Hematopoietic multipotent progenitor cell (in vitro differentiated cells): ENCODE measurements around the gene GBX1. TPM values are rescaled to one million over a fixed set of nuclear protein-coding genes. Genes with fewer than 3 reads are reported as not detected.

Source experiments
- DNase-seq, 3 donors: peaks; one replicate each; pipeline ENCODE4 v3.0.0-alpha.2; 2011 to 2015; ENCODE audit warnings: low read depth in 2 of 3, low spot score in 2 of 3
- total RNA-seq: library from RNA; depleted of rRNA; stranded (reverse); fragments of >200 nt; gene quantifications from one replicate; pipeline ENCODE4 v1.2.3, GENCODE V29; 2012

Gene GBX1
- not detected for total RNA-seq

DNA sequence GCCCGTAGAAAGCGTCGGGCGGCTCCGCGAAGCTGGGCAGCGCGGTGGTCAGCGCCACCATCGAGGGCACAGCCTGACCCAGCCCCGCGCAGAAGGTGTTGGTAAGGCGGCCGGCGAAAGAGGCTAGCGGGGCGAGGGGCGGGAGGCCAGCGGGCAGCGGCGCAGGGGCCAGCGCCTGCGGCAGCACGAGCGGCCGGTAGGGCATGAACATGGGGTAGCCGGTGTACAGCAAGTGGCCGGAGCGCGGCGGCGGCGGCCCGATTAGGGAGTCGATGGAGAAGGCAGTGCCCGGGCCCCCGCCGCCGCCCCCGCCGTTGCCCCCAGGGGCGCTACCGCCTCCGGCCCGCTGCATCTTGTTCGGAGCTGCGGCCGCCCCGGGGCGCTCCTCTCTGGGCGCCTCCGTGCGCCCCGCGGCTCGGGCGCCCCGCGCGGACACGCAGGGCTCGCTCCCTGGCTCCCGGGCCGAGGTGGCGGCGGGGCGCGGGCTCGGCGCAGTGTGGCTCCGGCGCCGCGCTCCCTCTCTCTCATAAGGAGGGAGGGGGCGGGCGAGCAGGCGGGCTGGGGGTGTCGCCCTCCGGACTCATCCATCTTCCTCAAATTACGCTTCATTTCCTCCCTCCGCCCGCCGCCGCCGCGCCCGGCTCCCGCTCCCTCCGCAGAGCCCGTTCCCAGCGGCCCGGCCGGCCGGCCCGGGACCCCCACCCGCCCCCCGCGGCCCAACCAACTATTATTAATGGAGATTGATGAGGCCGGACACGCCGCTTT, at the start of gene GBX1:
GBX1 (minus strand) TSS at position 498 of the 765 bp plus-strand sequence; CDS start at position 352, 146 bp downstream.
- DNase-seq = peak in 2 of 3 donors; percentile 32 to 38

DNA sequence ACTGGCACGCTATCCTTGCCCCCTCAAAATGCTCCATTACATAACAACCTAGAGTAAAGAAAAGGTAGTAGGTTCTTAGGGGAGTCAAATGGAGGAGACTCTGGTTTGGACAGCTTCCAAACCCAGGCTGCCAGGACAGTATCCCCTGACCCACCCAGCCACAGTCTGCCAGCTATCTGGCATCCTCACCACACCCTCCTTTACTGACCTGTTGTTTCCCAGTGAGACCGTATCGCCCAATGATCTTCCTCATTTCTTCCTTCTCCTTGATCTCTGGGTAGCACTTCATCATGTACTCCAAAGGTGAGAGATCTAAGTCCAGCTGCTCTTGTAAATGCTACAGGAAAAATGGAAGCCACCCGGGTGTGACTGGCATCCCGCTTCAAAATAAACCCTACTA, 47.9 kb upstream of the GBX1 start:
- no peak for DNase-seq

DNA sequence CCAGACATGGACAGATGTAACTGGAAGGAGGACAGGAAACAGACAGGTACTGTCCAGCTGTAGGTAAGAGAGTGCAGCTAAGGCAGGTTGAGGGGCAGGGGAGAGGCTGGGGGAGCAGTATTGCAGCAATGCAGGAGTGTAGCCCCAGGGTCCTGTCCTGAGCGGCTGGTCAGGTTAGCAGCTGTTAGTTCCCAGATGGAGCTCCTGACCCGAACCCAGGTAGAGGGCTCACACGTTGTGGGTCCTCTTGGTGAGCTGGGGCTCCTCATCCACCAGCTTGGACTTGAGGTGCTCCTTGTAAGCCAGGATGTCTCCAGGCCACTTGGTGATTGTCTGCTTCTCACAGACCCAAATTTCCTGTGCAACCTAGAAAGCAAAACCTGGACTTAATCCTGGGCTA, 46.3 kb upstream of the GBX1 start:
- DNase-seq = no peak

DNA sequence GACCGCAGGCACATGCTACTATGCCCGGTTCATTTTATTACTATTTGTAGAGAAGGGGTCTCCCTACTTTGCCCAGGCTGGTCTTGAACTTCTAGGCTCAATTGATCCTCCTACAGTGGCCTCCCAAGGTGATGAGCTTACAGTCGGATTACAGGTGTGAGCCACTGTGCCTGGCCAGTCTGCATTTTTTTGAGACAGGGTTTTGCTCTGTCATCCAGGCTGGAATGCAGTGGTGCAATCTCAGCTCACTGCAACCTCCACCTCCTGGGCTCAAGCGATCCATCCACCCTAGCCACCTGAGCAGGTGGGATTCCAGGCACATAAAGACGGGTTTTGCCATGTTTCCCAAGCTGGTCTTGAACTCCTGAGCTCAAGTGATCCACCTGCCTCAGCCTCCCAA, 45.1 kb upstream of the GBX1 start:
- DNase-seq = no peak

DNA sequence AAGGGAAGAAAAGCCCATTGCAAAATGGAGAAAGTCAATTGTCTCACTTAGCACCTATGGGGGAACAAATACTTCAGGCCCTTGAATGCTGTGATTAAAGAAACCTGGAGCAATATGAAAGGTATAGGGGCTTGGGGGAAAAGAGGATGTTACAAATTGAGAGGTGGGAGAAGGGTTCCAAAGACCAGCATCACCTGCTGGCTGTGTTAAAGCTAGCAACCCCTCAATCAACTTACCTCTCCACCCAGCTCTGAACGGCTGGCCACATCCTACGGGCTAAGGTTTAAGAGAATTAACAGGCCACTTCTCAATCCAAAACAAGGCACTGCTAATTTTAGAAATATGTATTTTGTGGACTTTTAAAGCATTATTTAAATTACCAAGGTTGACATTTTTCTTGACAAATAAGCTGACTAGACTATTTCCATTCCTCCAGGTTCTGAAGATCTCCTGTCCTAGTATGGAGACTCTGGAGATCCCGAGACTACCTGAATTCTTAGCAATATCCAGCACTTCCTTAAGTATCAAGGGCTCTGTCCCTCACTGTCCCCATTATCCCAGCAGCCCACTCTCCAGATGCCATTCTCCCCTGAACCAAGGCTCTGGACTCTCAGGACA, 43.8 kb upstream of the GBX1 start:
- no peak for DNase-seq

DNA sequence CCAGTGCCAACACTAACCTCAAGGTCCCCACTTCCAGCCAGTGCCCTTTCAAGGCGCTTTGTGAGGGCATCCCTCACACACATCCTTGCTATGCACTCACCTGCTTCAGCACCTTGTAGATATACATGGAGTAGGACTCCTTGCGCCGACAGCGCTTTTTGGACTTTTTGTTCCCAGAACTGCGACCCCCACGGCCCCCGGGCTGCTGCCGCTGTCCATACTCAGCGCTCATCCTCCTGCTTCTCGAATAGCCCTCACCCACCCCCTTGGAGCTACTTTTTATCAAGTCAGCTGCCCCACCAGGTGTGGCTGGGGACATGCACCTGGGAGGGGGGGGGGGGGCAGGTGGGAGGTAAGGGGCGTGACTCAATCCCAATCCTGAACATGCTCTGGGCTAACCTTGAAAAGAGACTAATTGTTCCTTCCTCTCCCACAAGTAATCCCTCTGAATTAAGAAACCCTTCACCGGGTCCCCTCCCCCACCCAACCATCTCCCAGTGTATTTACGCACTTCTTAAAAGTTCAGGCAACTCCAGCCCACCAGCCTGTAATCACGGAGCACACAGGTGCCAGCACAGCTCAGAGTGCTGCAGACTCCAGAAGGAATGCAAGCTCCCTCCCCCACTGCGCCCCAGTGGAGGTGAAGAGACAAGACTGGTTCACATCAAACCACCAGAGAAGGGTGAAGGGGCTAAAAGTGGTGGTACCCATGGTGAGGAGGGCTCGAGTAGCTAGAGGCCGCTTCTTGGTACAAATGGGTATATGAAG, 42.8 kb upstream of the GBX1 start, which contains the start of gene H2BK1:
H2BK1 (minus strand) TSS at position 402 of the 768 bp plus-strand sequence; CDS start at position 232, 170 bp downstream.
- no peak for DNase-seq

DNA sequence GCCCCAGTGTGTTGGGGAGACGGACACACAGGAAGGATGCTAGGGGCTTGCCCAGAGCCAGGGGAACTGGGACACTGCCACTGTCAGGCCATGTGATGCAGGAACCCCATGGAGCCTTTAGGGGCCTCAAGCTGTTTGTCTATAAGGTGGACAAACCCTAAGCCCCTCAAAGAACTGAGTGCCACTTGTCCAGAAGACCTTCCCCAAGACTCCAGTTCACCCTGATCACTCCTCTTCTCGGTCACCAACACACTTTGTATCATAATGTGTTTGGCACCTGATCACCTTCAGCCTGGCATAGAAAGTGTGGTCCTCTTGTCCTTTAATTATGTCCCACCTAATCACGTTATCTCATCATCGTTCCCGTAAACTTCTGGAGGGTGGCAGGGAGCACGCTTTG, 42.1 kb upstream of the GBX1 start:
- no peak for DNase-seq

DNA sequence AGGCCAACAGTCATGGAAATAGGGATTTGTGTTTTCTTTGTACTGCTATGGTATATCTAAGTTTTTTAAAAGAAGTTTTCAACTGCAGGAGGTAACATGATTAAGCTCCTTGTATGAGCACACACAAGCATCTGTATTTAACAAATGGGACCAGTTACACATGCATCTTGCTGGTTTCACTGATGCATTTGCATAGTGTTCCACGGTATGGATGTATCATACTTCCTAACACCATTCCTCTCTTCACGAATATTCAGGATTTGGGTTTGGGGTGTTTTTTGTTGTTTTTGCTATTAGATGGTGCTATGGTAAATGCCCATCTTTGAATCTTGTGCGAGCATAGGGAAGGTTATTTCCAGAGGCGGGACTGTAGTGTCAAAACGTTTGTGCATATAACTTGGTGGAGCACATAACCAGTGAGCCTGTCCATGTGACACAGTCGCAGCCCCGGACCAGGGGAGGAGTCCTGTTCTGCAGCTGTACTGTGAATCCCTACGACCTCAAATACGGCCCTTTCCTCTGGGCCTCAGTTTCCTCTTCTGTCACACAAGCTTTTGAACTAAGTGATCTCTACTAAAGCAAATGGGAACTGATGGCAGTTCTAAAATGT, 40.9 kb upstream of the GBX1 start:
- DNase-seq = no peak

DNA sequence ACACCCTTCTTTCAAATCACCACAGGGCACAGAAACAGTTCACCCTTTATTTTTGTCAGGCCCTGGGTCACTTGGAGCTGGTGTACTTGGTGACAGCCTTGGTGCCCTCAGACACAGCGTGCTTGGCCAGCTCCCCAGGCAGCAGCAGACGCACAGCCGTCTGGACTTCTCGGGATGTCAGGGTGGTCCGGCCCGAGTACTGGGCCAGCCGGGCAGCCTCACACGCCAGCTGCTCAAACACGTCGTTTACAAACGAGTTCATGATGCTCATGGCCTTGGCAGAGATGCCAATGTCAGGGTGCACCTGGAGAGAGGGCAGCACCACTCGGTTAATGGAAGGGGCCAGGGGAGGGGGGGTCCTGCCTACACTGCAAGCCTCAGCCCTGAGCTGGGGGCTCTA, 40.3 kb upstream of the GBX1 start:
- DNase-seq = no peak

DNA sequence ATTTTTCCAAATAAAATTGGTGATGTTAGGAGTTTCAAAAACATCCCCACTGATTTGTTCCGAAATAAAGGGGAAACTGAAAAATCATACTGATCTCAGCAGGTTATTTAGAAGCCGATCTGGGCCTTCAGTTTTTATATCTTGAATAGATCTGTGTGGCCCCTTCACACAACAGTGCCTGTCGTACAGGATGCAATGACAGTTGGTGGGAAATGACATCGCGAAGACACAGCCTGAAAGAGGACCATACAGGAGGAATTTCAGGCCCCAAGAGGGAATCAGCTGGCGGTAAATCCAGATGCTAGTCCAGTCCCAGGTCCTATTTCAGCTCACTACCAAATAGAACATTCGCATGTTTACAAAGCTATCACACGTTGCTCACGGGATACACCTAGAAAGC, 39.8 kb upstream of the GBX1 start:
- no peak for DNase-seq

DNA sequence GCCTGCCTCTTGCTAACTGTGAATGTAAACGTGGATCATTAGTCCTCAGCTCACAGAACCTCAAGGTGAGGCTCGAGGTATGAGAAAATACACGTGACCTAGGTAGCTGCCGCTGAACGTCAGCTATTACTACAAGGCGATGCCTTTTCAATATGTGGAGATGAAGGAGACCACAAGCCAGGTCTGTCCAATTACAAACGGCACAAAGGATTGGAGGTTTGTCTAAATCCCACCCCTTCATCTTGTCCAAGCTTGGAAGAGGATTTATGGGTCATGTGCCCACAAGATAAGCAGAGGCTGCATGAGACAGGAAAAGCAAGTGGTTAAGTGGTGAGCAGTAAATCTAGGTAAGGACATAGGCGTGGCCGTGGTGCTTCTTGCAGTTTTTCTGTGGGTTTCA, 39.4 kb upstream of the GBX1 start:
- DNase-seq = peak; percentile 22 to 95 (median 85)

DNA sequence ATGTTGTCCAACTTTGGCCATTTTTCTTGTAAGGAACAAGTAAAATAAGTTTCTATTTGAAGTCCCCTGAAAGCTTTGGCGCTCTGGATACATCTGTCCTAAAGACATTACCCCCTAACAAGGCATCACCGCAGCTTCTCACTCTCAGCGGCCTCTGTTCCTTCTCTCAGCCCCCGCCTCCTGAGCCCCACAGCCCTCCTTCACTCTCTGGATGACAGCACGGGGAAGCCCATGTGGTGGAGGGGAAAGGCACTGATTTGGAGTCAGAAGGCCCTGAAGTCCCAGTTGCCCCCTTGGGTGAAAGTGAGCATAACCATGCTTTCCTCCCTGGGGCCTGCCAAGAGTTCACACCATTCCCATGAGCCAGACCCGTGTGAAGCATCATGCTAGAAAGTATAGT, 38.2 kb upstream of the GBX1 start:
- peak in 1 of 3 donors; percentile 42 for DNase-seq

DNA sequence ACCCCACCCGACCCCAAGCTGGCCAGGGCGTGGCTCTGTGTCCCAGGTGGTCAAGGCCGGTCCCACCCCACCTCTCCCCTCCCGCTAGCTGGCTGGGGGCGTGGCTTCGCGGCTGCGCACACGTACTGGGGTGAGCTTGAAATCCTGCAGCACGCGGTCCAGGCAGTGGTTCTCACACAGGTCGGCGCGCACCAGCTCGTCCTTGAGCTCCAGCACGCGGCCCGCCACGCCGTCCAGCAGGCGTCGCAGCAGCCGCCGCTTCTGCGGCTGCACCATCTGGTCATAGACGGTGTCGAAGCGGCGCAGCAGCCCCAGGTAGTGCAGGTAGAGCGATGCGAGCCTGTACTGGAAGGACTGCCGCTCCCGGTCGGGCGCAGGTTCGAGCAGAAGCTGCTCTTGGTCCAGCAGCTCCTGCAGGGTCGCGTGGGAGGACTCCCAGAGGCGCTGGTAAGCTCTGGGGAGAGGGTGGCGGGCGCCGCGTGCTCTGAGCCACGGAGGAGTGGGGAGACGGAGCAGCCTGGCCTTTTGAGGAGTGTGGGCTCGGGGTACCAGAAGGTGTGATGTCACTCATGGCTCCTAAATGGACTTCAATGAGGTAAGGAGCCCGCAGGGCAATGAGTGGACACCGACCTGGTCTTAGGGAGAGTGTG, 37.0 kb upstream of the GBX1 start:
- DNase-seq = no peak

DNA sequence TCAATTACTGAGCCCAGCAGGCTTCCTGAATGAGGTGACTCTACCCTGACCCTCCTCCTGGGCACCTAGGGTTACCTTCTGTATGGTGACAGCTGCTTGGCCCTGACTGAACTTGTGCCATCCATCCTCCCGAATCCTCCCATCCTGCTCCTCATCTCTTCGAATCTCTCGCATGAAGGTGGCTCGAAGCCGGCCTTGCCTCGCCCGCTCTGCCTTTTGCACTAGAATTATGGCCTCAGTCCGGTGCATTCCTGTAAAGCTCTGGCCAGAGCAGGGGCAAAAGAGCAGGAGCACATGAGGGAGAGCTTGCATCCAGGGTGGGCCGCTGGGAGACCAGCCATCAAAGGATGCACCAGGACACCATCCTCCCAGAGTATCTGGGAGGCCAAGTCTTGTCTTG, 35.3 kb upstream of the GBX1 start:
- no peak for DNase-seq

DNA sequence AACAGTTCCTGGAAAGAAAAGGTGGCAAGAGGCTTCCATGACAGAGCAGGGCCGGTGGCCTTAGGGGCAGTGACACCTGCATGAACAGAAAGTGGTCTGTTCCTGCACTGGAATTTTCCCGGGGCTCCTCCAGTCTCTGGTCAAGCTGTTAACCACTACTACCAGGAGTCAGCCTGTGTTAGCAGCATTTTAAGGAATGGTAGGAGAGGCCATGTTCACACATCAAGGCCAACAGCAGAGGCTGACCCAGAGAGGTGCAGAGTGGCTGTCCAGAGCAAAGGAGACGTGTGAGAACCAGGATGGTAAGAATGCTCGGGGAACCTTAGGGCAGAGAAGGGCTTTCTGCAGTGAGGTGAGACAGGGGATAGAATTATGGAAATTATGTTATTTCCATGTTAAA, 34.3 kb upstream of the GBX1 start:
- DNase-seq = no peak

DNA sequence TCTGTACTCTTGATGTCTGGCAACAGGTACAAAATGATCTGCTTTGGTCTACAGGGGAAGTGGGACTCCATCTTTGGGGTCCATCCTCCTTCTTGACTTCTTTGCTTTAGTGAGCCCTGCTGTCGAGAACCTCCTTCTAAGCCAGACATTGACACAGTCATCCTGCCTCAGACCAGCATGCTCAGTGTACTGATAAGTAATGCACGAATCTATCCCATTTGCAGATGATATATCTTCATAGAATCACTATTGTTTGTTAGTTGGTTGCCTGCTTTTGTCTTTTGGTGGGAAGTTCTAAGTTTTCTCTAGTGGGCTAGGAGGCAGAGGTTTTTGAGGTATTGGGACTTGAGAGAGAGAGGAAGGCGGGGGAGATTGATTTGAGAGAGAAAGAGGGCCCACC, 33.9 kb upstream of the GBX1 start:
- no peak for DNase-seq

DNA sequence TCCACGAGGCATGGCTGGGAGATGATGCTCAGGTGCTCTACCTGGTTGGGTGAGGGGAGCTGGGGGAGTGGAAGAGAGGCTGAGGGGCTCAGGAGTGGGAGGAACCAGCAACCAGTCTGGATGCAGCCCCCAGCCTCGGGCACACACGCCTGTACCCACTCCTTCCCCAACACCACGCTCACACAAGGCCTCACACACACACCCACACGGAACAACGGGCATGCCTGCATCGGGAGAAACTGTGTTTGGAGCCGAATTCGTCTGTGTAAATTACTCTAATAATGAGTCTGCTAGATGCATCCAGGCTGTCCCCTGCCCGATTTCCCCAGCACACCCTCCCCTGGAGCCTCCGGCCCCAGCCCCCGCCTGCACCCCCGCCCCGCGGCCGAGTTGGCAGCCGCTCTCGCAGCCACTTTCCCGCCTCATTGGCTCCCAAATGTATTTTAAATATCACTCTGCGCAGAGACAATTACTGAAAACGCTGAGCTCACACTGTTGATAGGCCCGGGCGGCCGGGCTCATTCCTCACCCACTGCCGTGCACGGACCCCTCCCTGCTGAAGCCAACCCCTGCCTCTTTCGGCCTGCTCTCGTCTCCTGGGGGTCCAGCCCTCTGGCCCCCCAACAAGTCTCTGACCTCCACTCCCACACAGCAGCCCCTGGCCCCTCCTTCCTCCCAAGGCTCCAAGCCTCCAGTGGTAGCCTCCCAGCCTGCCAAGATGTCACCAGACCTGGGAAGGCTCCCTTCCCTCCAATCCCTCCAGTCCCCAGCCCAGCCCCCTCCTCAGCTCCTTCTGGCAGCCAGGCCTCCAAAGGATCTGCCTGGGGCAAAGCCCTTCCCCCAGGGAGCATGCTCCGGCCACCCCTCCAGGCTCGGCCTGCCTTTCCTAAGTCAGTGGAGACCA, 31.7 kb upstream of the GBX1 start:
- no peak for DNase-seq

DNA sequence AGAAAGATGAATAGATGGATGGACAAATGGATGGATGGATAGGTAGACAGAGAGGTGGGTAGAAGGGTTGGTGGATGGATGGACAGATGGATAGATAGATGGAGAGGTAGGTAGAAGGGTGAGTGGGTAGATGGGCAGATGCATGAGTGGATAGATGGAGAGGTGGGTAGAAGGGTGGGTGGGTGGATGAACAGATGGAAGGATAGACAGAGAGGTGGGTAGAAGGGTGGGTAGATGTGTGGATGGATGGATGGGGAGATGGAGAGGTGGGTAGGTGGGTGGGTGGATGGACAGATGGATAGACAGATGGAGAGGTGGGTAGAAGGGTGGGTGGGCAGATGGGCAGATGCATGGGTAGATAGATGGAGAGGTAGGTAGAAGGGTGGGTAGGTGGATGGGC, 30.4 kb upstream of the GBX1 start:
- no peak for DNase-seq

DNA sequence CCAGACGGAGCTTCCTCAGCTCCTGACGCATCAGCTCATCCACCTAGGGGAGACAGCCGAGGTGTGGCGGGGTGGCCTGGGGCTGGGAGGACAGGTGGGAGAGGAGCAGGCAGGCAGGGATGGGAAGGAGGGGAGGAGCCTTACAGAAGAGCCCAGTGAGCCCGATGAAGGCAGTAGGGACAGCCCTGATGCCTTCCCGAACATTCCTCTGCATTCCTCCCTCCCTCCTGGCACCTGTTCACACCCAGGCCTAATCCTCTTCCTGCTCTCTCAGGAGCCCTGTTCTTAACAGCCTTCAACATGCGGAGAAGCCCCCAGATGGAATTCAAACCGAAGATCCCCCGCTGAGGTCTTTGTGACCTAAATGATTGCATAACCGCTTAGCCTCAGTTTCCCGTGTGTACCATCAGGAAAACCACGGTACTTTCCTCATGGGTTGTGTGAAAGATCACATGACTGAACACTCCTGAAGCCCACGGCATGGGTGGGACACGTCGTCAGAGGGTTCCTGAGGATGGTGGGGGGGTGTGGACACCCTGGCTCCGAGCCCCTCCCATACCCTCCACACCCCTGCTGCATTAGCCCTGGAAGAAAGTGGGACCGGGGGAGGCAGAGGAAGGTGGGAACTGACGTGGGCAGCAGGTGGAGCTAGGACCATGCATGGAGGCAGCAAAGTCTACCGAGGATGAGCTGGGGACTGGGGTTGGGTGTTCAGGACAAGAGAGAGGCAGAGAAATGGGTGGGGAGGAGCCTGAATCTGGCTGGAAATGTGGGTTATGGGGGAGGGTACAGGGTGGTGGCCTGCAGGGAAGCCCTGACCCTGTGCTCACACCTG, 28.3 kb upstream of the GBX1 start:
- no peak for DNase-seq
